H1 (cell line): Measurements from ENCODE around the gene GSAP. TPM values are rescaled to one million over a fixed set of nuclear protein-coding genes. Genes with fewer than 3 reads are reported as not detected.
A peak's percentile ranks its signal among the peaks of the same experiment; 100 is the strongest.

Experiments
- CTCF ChIA-PET: fragments of 300-600 bp; sonication (Branson Sonifier 250); formaldehyde crosslinking; loops from one replicate; lab custom pipeline; 2021; ENCODE audit not compliant: partially characterized antibody; lab: Charles Lee
- POLR2A ChIA-PET: fragments of 300-600 bp; sonication (Branson Sonifier 250); formaldehyde crosslinking; loops from one replicate; lab custom pipeline; 2021; ENCODE audit warnings: inconsistent platforms; ENCODE audit not compliant: partially characterized antibody; lab: Charles Lee
- DNase-seq, 2 experiments: peaks; one replicate each; pipeline versions ENCODE4 v3.0.0 to v3.0.0-alpha.2; 2010 to 2022; ENCODE audit warnings: low spot score in 2 of 2, low read depth in 1 of 2, mixed read lengths in 1 of 2
- FAIRE-seq: peaks from 2 replicates; lab custom pipeline; 2011; peaks lifted over from hg19 to GRCh38; lab: Jason Lieb, UNC
- H2AFZ ChIP-seq: 2 replicates; pipeline ENCODE4 v1.8.1; 2012; ENCODE audit warnings: low read length, inconsistent platforms
- H2AK5ac ChIP-seq: 2 replicates; pipeline ENCODE4 v1.6.1; 2013; ENCODE audit warnings: low read depth, low read length
- H2BK120ac ChIP-seq: replicated peaks from 2 replicates; pipeline ENCODE3; 2013; ENCODE audit warnings: low read depth, low read length, inconsistent platforms
- H2BK12ac ChIP-seq: 2 replicates; pipeline ENCODE4 v1.6.1; 2013; ENCODE audit warnings: low read depth, low read length
- H2BK15ac ChIP-seq: 2 replicates; pipeline ENCODE4 v1.6.1; 2013; ENCODE audit warnings: low read length
- H2BK20ac ChIP-seq: 2 replicates; pipeline ENCODE4 v1.6.1; 2013; ENCODE audit warnings: low read length
- H2BK5ac ChIP-seq: 2 replicates; pipeline ENCODE4 v1.6.1; 2013; ENCODE audit warnings: low read depth, low read length
- H3K14ac ChIP-seq: 2 replicates; pipeline ENCODE4 v1.6.1; 2013; ENCODE audit warnings: inconsistent platforms; ENCODE audit not compliant: insufficient read length
- H3K18ac ChIP-seq: 2 replicates; pipeline ENCODE4 v1.6.1; 2013; ENCODE audit warnings: low read length; ENCODE audit errors: extremely low read depth
- H3K23ac ChIP-seq: 2 replicates; pipeline ENCODE4 v1.6.1; 2013; ENCODE audit warnings: inconsistent platforms; ENCODE audit not compliant: insufficient read length
- H3K23me2 ChIP-seq: 2 replicates; pipeline ENCODE4 v1.6.1; 2013; ENCODE audit warnings: low read depth, low read length
- H3K27ac ChIP-seq: 2 replicates; pipeline ENCODE4 v1.6.1; 2011; ENCODE audit warnings: low read depth, low read length, inconsistent platforms
- H3K27me3 ChIP-seq, 4 experiments: replicated peaks in 1 of 4; 1 replicate in 1 of 4; 2 replicates in 3 of 4; pipeline versions ENCODE4 v1.6.1 to v1.8.1; 2011 to 2013; ENCODE audit warnings: low read length in 3 of 4, mild to moderate bottlenecking in 3 of 4, inconsistent platforms in 2 of 4, mixed read lengths in 2 of 4, moderate library complexity in 1 of 4; ENCODE audit not compliant: control insufficient read depth in 3 of 4, insufficient read depth in 3 of 4; ENCODE audit errors: extremely low read depth in 1 of 4
- H3K36me3 ChIP-seq, 4 experiments: 2 replicates each; pipeline versions ENCODE4 v1.6.1 to v1.8.1; 2011 to 2013; ENCODE audit warnings: mild to moderate bottlenecking in 4 of 4, low read length in 3 of 4, moderate library complexity in 2 of 4, control low read depth in 1 of 4, inconsistent platforms in 1 of 4; ENCODE audit not compliant: insufficient read depth in 4 of 4, control insufficient read depth in 2 of 4
- H3K4ac ChIP-seq: replicated peaks from 2 replicates; pipeline ENCODE3; 2013; ENCODE audit warnings: low read length, low read depth, mixed read lengths, inconsistent platforms; ENCODE audit not compliant: insufficient read length
- H3K4me1 ChIP-seq, 4 experiments: replicated peaks in 1 of 4; 1 replicate in 1 of 4; 2 replicates in 3 of 4; pipeline versions ENCODE4 v1.6.1 to v1.8.1; 2011 to 2013; ENCODE audit warnings: low read length in 3 of 4, inconsistent platforms in 2 of 4, mixed read lengths in 1 of 4; ENCODE audit not compliant: insufficient read depth in 4 of 4, control insufficient read depth in 3 of 4
- H3K4me2 ChIP-seq, 2 experiments: 2 replicates each; pipeline versions ENCODE4 v1.6.1 to v1.8.1; 2011 to 2013; ENCODE audit warnings: low read depth in 2 of 2, low read length in 2 of 2, control low read depth in 1 of 2, inconsistent platforms in 1 of 2, mild to moderate bottlenecking in 1 of 2; ENCODE audit not compliant: insufficient read depth in 1 of 2
- H3K4me3 ChIP-seq, 4 experiments: fragments of 200-600, 300-600 bp in 1 of 4; sonication (generic), shearing (Covaris generic), sonication (Bioruptor Twin) in 1 of 4; 2 replicates each; pipeline versions ENCODE4 v1.5.1 to v1.8.1; 2011 to 2016; ENCODE audit warnings: low read length in 4 of 4, low read depth in 3 of 4, control low read depth in 2 of 4, inconsistent platforms in 2 of 4, mild to moderate bottlenecking in 2 of 4, mixed read lengths in 1 of 4, moderate library complexity in 1 of 4; ENCODE audit not compliant: insufficient read depth in 2 of 4; ENCODE audit errors: extremely low read depth in 1 of 4
- H3K56ac ChIP-seq: replicated peaks from 2 replicates; pipeline ENCODE3; 2013; ENCODE audit warnings: low read depth, mild to moderate bottlenecking, mixed read lengths, low read length, inconsistent platforms; ENCODE audit not compliant: insufficient read length
- H3K79me1 ChIP-seq: 2 replicates; pipeline ENCODE4 v1.6.1; 2013; ENCODE audit warnings: low read depth, low read length, control low read depth
- H3K79me2 ChIP-seq, 2 experiments: 2 replicates each; pipeline versions ENCODE4 v1.6.1 to v1.8.1; 2012 to 2013; ENCODE audit warnings: low read length in 2 of 2, mild to moderate bottlenecking in 2 of 2, inconsistent platforms in 1 of 2; ENCODE audit not compliant: insufficient read depth in 2 of 2, control insufficient read depth in 1 of 2
- H3K9ac ChIP-seq, 4 experiments: replicated peaks in 1 of 4; 1 replicate in 1 of 4; 2 replicates in 3 of 4; pipeline versions ENCODE4 v1.6.1 to v1.8.1; 2011 to 2013; ENCODE audit warnings: low read depth in 3 of 4, low read length in 3 of 4, control low read depth in 2 of 4, mild to moderate bottlenecking in 2 of 4, moderate library complexity in 2 of 4, inconsistent platforms in 1 of 4; ENCODE audit errors: extremely low read depth in 1 of 4
- H3K9me3 ChIP-seq, 2 experiments: 2 replicates each; pipeline versions ENCODE4 v1.6.1 to v1.8.1; 2012 to 2013; ENCODE audit warnings: mild to moderate bottlenecking in 2 of 2, moderate library complexity in 2 of 2, control low read depth in 1 of 2, inconsistent platforms in 1 of 2, low read depth in 1 of 2, low read length in 1 of 2, mixed read lengths in 1 of 2; ENCODE audit not compliant: insufficient read depth in 2 of 2
- H4K20me1 ChIP-seq, 2 experiments: replicated peaks in 1 of 2; 2 replicates each; pipeline versions ENCODE3 to v1.8.1; 2011 to 2013; ENCODE audit warnings: inconsistent platforms in 2 of 2, low read length in 2 of 2, mild to moderate bottlenecking in 1 of 2; ENCODE audit not compliant: insufficient read depth in 2 of 2, control insufficient read depth in 1 of 2
- H4K5ac ChIP-seq: 2 replicates; pipeline ENCODE4 v1.6.1; 2013; ENCODE audit warnings: low read length, low read depth, mixed read lengths, inconsistent platforms; ENCODE audit not compliant: insufficient read length
- H4K8ac ChIP-seq: 2 replicates; pipeline ENCODE4 v1.8.0; 2013; ENCODE audit warnings: mild to moderate bottlenecking, moderate library complexity, low read length, inconsistent platforms; ENCODE audit not compliant: insufficient read depth; ENCODE audit errors: extremely low read depth
- H4K91ac ChIP-seq: replicated peaks from 2 replicates; pipeline ENCODE3; 2013; ENCODE audit warnings: low read length, mixed read lengths, inconsistent platforms; ENCODE audit not compliant: insufficient read length
- CHD1 ChIP-seq: IDR thresholded peaks from 2 replicates; pipeline ENCODE4 v1.6.1; 2012; ENCODE audit warnings: low read depth, low read length, improper control_type of control experiment
- CHD2 ChIP-seq: IDR thresholded peaks from 2 replicates; pipeline ENCODE4 v1.6.1; 2012; ENCODE audit warnings: low read length, improper control_type of control experiment
- GABPA ChIP-seq: IDR thresholded peaks from 2 replicates; pipeline ENCODE4 v1.6.1; 2011; ENCODE audit warnings: mild to moderate bottlenecking, low read length, moderate library complexity, borderline replicate concordance; ENCODE audit not compliant: insufficient read depth
- KDM1A ChIP-seq: fragments of 200-600, 300-600 bp; sonication (generic); IDR thresholded peaks from 2 replicates; pipeline ENCODE4 v1.7.1; 2016; ENCODE audit warnings: mild to moderate bottlenecking, low read length, borderline replicate concordance
- KDM4A ChIP-seq: IDR thresholded peaks from one replicate; pipeline ENCODE4 v1.7.1; 2012; ENCODE audit warnings: low read depth, mild to moderate bottlenecking, moderate library complexity, low read length, inconsistent platforms; ENCODE audit not compliant: severe bottlenecking
- POU5F1 ChIP-seq: IDR thresholded peaks from 2 replicates; pipeline ENCODE4 v1.6.1; 2011; ENCODE audit warnings: low read depth, mild to moderate bottlenecking, low read length, moderate library complexity
- SP1 ChIP-seq: IDR thresholded peaks from 2 replicates; pipeline ENCODE4 v1.6.1; 2011; ENCODE audit warnings: low read depth, low read length
- TAF7 ChIP-seq: optimal IDR thresholded peaks from 2 replicates; pipeline ENCODE3; 2011; ENCODE audit warnings: low read depth, mild to moderate bottlenecking, inconsistent platforms, low read length, moderate library complexity, borderline replicate concordance
- WGBS, 2 experiments: shearing (Covaris generic) in 1 of 2; methylation state at CpG; one replicate each; pipeline versions ENCODE4 v1.1.6 to v1.1.7; 2013 to 2015; ENCODE audit warnings: low lambda C conversion rate in 2 of 2, mixed read lengths in 2 of 2, inconsistent platforms in 1 of 2, low coverage in 1 of 2, missing lambda C conversion rate in 1 of 2; ENCODE audit not compliant: insufficient replicate concordance in 2 of 2, insufficient coverage in 1 of 2, insufficient read length in 1 of 2; ENCODE audit errors: extremely low coverage in 1 of 2, missing lambda C conversion rate in 1 of 2; 5-methylcytosine and 5-hydroxymethylcytosine counted together
- polyA plus RNA-seq, 7 experiments: library from polyadenylated mRNA; depleted of rRNA in 3 of 7; stranded (reverse) in 5 of 7; unstranded in 2 of 7; fragments of >200 nt in 5 of 7; fragments of 200-250 nt in 2 of 7; gene quantifications; 1 replicate in 5 of 7; 2 replicates in 1 of 7; 4 replicates in 1 of 7; pipeline versions ENCODE4 v1.2.1 to v1.2.3, GENCODE V29; 2011 to 2013; ENCODE audit warnings: missing spikeins in 2 of 7, mixed read lengths in 2 of 7
- total RNA-seq: library from RNA; stranded (reverse); fragmentation: NEBNext Ultra II Directional; extraction: Animal tissue kit (Norgen Biotek cat#: 25700); gene quantifications from 2 replicates; pipeline ENCODE4 v1.2.1, GENCODE V29; 2021
- TF ChIP-seq, protein P1 (sequence below), 3 experiments: IDR thresholded peaks; 1 replicate in 2 of 3; 2 replicates in 1 of 3; pipeline versions ENCODE4 v1.5.1 to v1.6.1; 2011; ENCODE audit warnings: low read length in 3 of 3, mild to moderate bottlenecking in 3 of 3, inconsistent platforms in 2 of 3, low read depth in 1 of 3, moderate library complexity in 1 of 3; ENCODE audit not compliant: insufficient read depth in 1 of 3; ENCODE audit errors: control extremely low read depth in 1 of 3

GSAP gene
- total and polyA plus RNA-seq, 2 of the 8 experiments (the other 6 are each of a cell fraction or from before 2014, with no cell fraction given): 0.93 to 2.1 TPM

DNA sequence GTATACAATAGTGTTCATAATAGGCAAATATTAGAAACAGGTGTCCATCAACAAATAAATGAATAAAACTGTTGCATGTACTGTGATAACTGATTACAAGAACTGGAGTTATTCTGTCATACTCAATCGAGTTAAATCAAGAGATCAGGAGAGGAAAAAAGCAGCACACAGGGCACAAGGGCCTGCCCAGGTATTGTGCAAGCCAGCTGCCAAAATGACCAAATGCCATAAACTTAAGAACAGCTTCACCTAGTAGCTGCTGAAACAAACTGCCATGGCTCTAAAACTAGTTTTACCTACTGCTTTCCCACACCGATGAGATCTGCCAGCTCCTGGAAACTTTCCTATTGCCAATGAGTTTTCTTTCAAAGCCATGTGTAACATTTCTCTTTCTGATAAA, 12.2 kb downstream of the GSAP start:
- no peak overlapping the region for H3K4ac ChIP-seq
- no peak overlapping the region for H3K18ac ChIP-seq
- H3K9me3 ChIP-seq: no peaks in the 10 kb centered on the region
- H2BK20ac ChIP-seq: no peak overlapping the region
- no peak overlapping the region for H3K4me3 ChIP-seq
- no peaks in the 10 kb centered on the region for H3K23me2 ChIP-seq
- H3K4me2 ChIP-seq: no peak overlapping the region
- no peak overlapping the region for H3K27ac ChIP-seq
- no peak overlapping the region for H4K5ac ChIP-seq
- WGBS, 2 experiments: 81% methylated on average over 2 of the region's 2 CpGs; no CpG with 5 or more reads in 1 of the 2 experiments
- no peak overlapping the region for H3K56ac ChIP-seq
- H3K14ac ChIP-seq: no peak overlapping the region
- no peak for DNase-seq
- ChIA-PET POLR2A (no interaction called here), CTCF (no interaction called here)
- no peaks in the 10 kb centered on the region for H3K79me1 ChIP-seq
- H2BK120ac ChIP-seq: no peak overlapping the region
- no peak for FAIRE-seq
- H3K23ac ChIP-seq: no peak overlapping the region
- TF ChIP-seq CHD2: no peak
- no peak for TF ChIP-seq KDM1A
- no peak for TF ChIP-seq GABPA
- no peak for TF ChIP-seq POU5F1
- TF ChIP-seq TAF7: no peak
- no peak for TF ChIP-seq SP1
- no peak for TF ChIP-seq KDM4A
- TF ChIP-seq, protein P1, sequence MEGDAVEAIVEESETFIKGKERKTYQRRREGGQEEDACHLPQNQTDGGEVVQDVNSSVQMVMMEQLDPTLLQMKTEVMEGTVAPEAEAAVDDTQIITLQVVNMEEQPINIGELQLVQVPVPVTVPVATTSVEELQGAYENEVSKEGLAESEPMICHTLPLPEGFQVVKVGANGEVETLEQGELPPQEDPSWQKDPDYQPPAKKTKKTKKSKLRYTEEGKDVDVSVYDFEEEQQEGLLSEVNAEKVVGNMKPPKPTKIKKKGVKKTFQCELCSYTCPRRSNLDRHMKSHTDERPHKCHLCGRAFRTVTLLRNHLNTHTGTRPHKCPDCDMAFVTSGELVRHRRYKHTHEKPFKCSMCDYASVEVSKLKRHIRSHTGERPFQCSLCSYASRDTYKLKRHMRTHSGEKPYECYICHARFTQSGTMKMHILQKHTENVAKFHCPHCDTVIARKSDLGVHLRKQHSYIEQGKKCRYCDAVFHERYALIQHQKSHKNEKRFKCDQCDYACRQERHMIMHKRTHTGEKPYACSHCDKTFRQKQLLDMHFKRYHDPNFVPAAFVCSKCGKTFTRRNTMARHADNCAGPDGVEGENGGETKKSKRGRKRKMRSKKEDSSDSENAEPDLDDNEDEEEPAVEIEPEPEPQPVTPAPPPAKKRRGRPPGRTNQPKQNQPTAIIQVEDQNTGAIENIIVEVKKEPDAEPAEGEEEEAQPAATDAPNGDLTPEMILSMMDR (IDR thresholded peaks at IDR 0.05; ENCODE audit: control extremely low read depth in 1 of 3, insufficient read depth in 1 of 3, low read depth in 1 of 3, low read length in 3 of 3): no peak
- TF ChIP-seq CHD1: no peak
- no peak overlapping the region for H2AFZ ChIP-seq
- no peaks in the 10 kb centered on the region for H3K79me2 ChIP-seq
- peaks cover 0 to 5% (median 2%) of the 10 kb centered on the region in 4 experiments; a peak in 2 of 7 replicates for H3K4me1 ChIP-seq
- H3K36me3 ChIP-seq: no peaks in the 10 kb centered on the region
- no peak overlapping the region for H2BK5ac ChIP-seq
- no peak overlapping the region for H2AK5ac ChIP-seq
- no peaks in the 10 kb centered on the region for H4K20me1 ChIP-seq
- no peak overlapping the region for H2BK12ac ChIP-seq
- no peak overlapping the region for H4K8ac ChIP-seq
- no peak overlapping the region for H4K91ac ChIP-seq
- peak overlapping the region; percentile 62; the same call in 1 of the 2 replicates for H2BK15ac ChIP-seq
- H3K27me3 ChIP-seq: no peaks in the 10 kb centered on the region
- no peak overlapping the region for H3K9ac ChIP-seq
